LNCaP clone FGC (cell line): Measurements from ENCODE around the gene PPP1R1A.

Experiments used
- DNase-seq: peaks from one replicate; pipeline ENCODE4 v3.0.0-alpha.2; 2011; ENCODE audit warnings: low read depth
- H3K4me3 ChIP-seq: 2 replicates; pipeline ENCODE4 v1.5.1; 2011; ENCODE audit warnings: mild to moderate bottlenecking, low read depth, low read length, control low read depth
- TF ChIP-seq, protein P1 (sequence below): IDR thresholded peaks from 2 replicates; pipeline ENCODE4 v1.5.1; 2012; ENCODE audit warnings: mild to moderate bottlenecking; ENCODE audit not compliant: control insufficient read depth, insufficient read depth; ENCODE audit errors: extremely low read depth

The PPP1R1A gene

DNA sequence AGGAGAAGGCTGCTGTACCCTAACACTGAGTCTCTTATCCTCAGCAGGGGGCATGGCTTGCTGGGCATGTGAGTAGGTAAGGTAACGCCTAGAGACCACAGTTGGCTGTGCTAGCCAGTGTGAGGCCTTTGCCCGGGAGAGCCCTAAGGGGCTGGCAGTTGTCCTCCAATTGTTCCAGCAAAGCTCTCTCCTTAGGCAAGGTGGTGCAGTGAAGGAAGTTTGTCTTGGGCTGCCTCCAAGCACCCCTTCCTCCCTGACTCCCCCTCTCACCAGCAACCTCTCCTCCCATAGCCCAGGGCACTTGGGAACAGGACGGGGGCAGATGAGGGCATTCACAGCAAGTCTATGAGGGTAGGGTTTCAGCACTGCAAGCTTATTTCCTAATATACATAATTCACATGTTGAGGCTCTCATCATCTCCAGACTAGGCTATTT lies 23.3 kb upstream of the PPP1R1A start:
- no peak for DNase-seq
- H3K4me3 ChIP-seq = no peak overlapping the region
- TF ChIP-seq, protein P1, sequence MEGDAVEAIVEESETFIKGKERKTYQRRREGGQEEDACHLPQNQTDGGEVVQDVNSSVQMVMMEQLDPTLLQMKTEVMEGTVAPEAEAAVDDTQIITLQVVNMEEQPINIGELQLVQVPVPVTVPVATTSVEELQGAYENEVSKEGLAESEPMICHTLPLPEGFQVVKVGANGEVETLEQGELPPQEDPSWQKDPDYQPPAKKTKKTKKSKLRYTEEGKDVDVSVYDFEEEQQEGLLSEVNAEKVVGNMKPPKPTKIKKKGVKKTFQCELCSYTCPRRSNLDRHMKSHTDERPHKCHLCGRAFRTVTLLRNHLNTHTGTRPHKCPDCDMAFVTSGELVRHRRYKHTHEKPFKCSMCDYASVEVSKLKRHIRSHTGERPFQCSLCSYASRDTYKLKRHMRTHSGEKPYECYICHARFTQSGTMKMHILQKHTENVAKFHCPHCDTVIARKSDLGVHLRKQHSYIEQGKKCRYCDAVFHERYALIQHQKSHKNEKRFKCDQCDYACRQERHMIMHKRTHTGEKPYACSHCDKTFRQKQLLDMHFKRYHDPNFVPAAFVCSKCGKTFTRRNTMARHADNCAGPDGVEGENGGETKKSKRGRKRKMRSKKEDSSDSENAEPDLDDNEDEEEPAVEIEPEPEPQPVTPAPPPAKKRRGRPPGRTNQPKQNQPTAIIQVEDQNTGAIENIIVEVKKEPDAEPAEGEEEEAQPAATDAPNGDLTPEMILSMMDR = no peak

DNA sequence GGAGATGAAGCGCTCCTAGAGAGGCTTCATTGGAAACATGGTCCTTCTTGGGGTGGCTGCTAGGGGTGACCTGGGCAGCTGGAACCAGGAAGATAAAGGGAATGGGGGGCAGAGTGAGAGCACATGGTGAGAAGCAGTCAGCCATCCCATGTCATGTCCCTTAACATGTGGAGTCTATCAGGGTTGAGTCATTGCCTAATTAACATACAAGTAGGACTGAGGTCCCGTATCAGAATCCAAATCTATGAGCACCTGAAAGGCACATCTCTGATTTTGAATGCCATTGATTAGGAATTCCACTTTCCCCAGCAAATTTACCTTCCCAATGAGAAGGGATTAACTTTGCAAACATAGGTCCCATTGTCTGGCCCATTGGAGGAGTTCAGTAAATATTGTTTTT lies 20.3 kb upstream of the PPP1R1A start:
- DNase-seq = no peak
- no peak overlapping the region for H3K4me3 ChIP-seq
- TF ChIP-seq, protein P1 = no peak

DNA sequence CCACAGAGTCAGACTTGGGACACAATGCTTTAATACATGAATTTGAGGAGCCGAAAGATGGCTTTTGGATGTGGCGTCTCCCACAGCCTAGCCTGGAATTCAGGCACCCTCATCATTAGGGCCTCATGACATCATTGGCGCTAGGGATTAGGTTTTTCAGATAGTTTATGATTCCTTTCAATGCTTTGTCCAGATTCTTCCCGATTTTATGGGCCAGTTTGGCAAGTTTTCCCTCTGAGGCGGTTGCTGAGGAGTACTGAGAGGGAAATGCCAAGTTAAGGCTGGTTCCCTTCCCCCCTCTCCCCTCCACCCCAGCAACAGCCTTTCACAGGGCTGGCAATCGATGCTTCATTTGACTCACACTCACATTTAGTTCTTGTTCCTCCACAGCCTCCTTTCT lies 19.7 kb upstream of the PPP1R1A start:
- DNase-seq = no peak
- H3K4me3 ChIP-seq = no peak overlapping the region
- TF ChIP-seq, protein P1 = no peak

DNA sequence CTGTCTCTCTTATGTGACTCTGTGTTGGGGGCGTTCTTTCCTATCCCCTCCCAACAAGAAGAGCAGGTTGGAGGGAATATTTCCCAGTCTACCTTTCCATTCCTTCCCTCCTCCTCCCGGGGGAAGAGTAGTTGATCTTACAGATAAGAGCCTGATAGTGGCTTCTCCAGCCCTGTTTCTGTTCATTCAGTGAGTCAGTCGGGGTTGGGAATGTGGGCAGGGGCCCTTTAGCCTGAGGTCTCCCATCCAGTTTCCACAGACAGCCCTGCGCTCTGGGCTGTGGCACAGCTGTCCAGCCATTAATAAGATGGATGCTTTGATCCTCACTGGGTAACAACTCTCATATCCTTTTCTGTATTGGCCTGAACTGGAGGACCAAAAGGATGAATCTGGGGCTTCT lies 18.1 kb upstream of the PPP1R1A start:
- no peak overlapping the region for H3K4me3 ChIP-seq
- TF ChIP-seq, protein P1 = no peak
- no peak for DNase-seq

DNA sequence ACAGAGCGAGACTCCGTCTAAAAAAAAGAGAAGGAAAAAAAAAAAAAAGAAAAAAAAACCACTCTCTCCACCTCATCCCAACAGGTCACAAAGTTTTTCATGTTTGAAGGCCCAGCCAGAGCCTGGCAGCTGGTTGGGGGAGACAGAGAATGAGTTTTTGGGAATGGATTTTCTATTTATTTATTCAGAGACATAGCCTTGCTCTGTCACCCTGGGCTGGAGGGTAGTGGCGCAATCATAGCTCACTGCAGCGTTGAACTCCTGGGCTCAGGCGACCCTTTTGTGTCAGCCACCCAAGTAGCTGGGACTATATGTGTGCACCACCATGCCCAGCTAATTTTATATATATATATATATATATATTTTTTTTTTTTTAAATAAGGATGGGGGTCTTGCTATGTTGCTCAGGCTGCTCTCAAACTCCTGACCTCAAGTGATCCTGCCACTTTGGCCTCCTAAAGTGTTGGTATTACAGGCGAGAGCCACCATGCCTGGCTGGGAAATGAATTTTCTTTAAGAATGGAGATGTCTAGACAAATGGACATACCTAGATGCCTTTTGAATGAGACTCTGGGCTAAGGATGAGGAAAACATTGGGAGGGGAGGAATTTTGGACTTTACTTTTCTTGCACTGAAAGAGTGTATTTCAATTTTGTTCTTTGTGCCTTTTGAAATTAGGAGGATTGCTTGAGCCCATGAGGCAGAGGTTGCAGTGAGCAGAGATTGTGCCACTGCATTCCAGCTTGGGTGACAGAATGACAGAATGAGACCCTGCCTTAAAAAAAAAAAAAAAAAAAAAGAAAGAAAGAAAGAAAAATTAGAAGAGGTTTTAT lies 16.9 kb upstream of the PPP1R1A start:
- H3K4me3 ChIP-seq = no peak overlapping the region
- TF ChIP-seq, protein P1 = no peak
- no peak for DNase-seq

DNA sequence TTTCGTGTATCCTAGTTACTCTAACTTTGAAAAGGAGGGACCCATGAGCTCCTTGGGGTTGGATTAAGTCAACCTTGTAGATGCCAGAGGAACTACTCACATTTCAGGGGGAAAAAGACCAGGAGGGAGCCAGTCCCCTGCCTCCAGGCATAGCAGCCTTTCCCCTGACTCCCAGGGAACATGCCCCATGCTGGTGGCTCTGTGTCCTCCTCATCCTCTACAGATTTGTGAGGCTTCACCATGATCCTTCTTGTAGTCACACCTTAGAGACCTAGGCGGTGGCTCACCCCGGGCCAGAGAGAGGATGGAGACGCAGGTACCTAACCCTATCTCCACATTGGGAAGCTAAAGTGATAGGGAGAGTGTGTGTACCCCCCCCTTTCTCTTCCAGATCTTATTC lies 16.0 kb upstream of the PPP1R1A start:
- no peak for DNase-seq
- TF ChIP-seq, protein P1 = no peak
- no peak overlapping the region for H3K4me3 ChIP-seq

DNA sequence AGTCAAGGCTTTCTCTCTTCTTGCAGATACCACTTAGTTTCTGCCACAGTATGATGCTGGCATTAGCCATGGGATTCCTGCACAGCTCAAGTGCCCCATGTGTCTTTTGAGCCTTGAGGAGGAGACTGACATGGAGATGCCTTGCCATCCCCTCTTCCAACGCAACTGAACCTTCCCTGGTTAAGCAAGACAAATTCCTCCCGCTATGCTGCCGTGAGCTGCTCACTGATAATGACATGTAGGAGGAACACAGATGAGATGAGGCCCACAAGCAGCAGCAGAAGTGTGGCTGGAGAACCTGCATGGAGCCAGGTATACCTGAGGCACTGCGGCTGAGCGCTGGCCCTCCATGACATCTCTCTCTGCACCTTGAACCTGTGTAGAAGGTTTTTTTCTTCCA lies 15.4 kb upstream of the PPP1R1A start:
- H3K4me3 ChIP-seq = no peak overlapping the region
- TF ChIP-seq, protein P1 = no peak
- DNase-seq = no peak
